HT1080 (cell line): ENCODE data around the gene KLF1. TPM values are rescaled to one million over a fixed set of nuclear protein-coding genes. Genes with fewer than 3 reads are reported as not detected.

ENCODE experiments used
- DNase-seq: peaks from one replicate; pipeline ENCODE4 v3.0.0-alpha.2; 2015; ENCODE audit warnings: low read depth
- small RNA-seq: library from RNA; depleted of rRNA; stranded (forward); fragments of <200 nt; gene quantifications from one replicate; pipeline ENCODE3, GENCODE V24; 2014
- total RNA-seq: library from RNA; depleted of rRNA; stranded (reverse); fragments of >200 nt; shearing (Covaris generic); gene quantifications from 2 replicates; pipeline ENCODE4 v1.2.3, GENCODE V29; 2014; rRNA removed

KLF1 gene
- total RNA-seq, 1 experiment from 2014 or later = not detected

GRCh38 chr19:12838886-12839756, 47.9 kb downstream of the KLF1 start:
- no peak for DNase-seq

GRCh38 chr19:12838182-12838885, 48.7 kb downstream of the KLF1 start, which contains the start of gene MAST1:
TSS of gene MAST1 (plus strand) at chr19:12838515. CDS start at chr19:12838573, 58 bp downstream.
- no peak for DNase-seq

- DNase-seq = peak; percentile 55
These were observed 49.8 kb downstream of the KLF1 start for GRCh38 chr19:12837225-12837624.

GRCh38 chr19:12836529-12836863, 50.5 kb downstream of the KLF1 start:
- no peak for DNase-seq

GRCh38 chr19:12834976-12835757, 51.8 kb downstream of the KLF1 start:
- DNase-seq = no peak

GRCh38 chr19:12834566-12834943, 52.4 kb downstream of the KLF1 start, which contains the start of gene RTBDN:
TSS of gene RTBDN (minus strand) at chr19:12834579. CDS start at chr19:12829979, 4,600 bp downstream.
- DNase-seq = no peak

Small RNA genes lying within 50 kb of the gene (small RNA-seq; reads per million reads assigned to genes)
- gene MIR5695 (not detected), gene MIR6794 (not detected)

Other genes starting within 250 kb of the KLF1 start
- 31.2 and 38.5 TPM in 2 replicates for gene MAN2B1, start 220.5 kb downstream of the KLF1 start, total RNA-seq
- 12.5 and 18.2 TPM in 2 replicates for gene WDR83, start 220.4 kb downstream of the KLF1 start, total RNA-seq
- gene DHPS, start 205.3 kb downstream of the KLF1 start, total RNA-seq = 90.0 and 103 TPM in 2 replicates
- not detected in 2 replicates for gene GNG14, start 199.2 kb downstream of the KLF1 start, total RNA-seq
- 14.0 and 22.2 TPM in 2 replicates for gene FBXW9, start 190.6 kb downstream of the KLF1 start, total RNA-seq
- 11.8 and 19.1 TPM in 2 replicates for gene TNPO2, start 163.3 kb downstream of the KLF1 start, total RNA-seq
- gene TRIR, start 152.5 kb downstream of the KLF1 start, total RNA-seq = 290 and 342 TPM in 2 replicates
- 138 and 140 TPM in 2 replicates for gene GET3, start 149.7 kb downstream of the KLF1 start, total RNA-seq
- gene BEST2, start 135.4 kb downstream of the KLF1 start, total RNA-seq = not detected in 2 replicates
- 4.7 and 6.9 TPM in 2 replicates for gene HOOK2, start 111.6 kb downstream of the KLF1 start, total RNA-seq
- 33.9 and 38.1 TPM in 2 replicates for gene JUNB, start 95.7 kb downstream of the KLF1 start, total RNA-seq
- gene PRDX2, start 85.4 kb downstream of the KLF1 start, total RNA-seq = 88.6 and 94.3 TPM in 2 replicates
- gene THSD8, start 85.1 kb downstream of the KLF1 start, total RNA-seq = not detected in 2 replicates
- 52.9 and 68.6 TPM in 2 replicates for gene RNASEH2A, start 80.6 kb downstream of the KLF1 start, total RNA-seq
- not detected in 2 replicates for gene RTBDN, start 52.6 kb downstream of the KLF1 start, total RNA-seq
- 1.9 and 3.2 TPM in 2 replicates for gene MAST1, start 48.7 kb downstream of the KLF1 start, total RNA-seq
- gene DNASE2, start 5.8 kb downstream of the KLF1 start, total RNA-seq = 0.70 and 0.74 TPM in 2 replicates
- gene GCDH, start 4.0 kb upstream of the KLF1 start, total RNA-seq = 29.0 and 29.7 TPM in 2 replicates
- 0.24 TPM in 1 of 2 replicates, not detected in the other for gene SYCE2, start 32.1 kb upstream of the KLF1 start, total RNA-seq
- 192 and 239 TPM in 2 replicates for gene FARSA, start 46.5 kb upstream of the KLF1 start, total RNA-seq
- gene CALR, start 51.4 kb upstream of the KLF1 start, total RNA-seq = 1,453 and 1,684 TPM in 2 replicates
- 178 and 212 TPM in 2 replicates for gene RAD23A, start 58.7 kb upstream of the KLF1 start, total RNA-seq
- 75.2 and 77.3 TPM in 2 replicates for gene GADD45GIP1, start 70.0 kb upstream of the KLF1 start, total RNA-seq
- gene DAND5, start 82.4 kb upstream of the KLF1 start, total RNA-seq = 0.17 and 0.31 TPM in 2 replicates
- gene NFIX, start 108.3 kb upstream of the KLF1 start, total RNA-seq = 12.4 and 21.7 TPM in 2 replicates
- not detected in 2 replicates for gene LYL1, start 215.7 kb upstream of the KLF1 start, total RNA-seq
- 56.0 and 56.6 TPM in 2 replicates for gene TRMT1, start 229.5 kb upstream of the KLF1 start, total RNA-seq
- 126 and 181 TPM in 2 replicates for gene NACC1, start 231.1 kb upstream of the KLF1 start, total RNA-seq